CD4-positive, alpha-beta memory T cell (primary cell): ENCODE data around the gene DNAH10. TPM values are rescaled to one million over a fixed set of nuclear protein-coding genes. Genes with fewer than 3 reads are reported as not detected.
A peak's percentile ranks its signal among the peaks of the same experiment; 100 is the strongest.

Source experiments
- CTCF ChIA-PET: fragments of 350-600 bp; sonication (Branson Sonifier 250); formaldehyde crosslinking; loops from one replicate; lab custom pipeline; 2021; ENCODE audit warnings: inconsistent platforms; ENCODE audit not compliant: partially characterized antibody; lab: Charles Lee
- POLR2A ChIA-PET: fragments of 350-600 bp; sonication (Branson Sonifier 250); formaldehyde crosslinking; loops from one replicate; lab custom pipeline; 2021; ENCODE audit not compliant: partially characterized antibody; lab: Charles Lee
- DNase-seq, 5 donors: peaks; one replicate each; pipeline versions ENCODE4 v3.0.0 to v3.0.0-alpha.2; 2020 to 2022; ENCODE audit warnings: mixed read lengths in 1 of 5
- H3K27ac ChIP-seq: one replicate; pipeline ENCODE4 v1.7.0; 2013; ENCODE audit warnings: low read depth, low read length
- H3K27me3 ChIP-seq: 2 replicates; pipeline ENCODE4 v1.7.0; 2013; ENCODE audit warnings: mild to moderate bottlenecking, low read length, moderate library complexity; ENCODE audit not compliant: insufficient read depth
- H3K36me3 ChIP-seq: 2 replicates; pipeline ENCODE4 v1.7.0; 2013; ENCODE audit warnings: mild to moderate bottlenecking, low read length, moderate library complexity; ENCODE audit not compliant: insufficient read depth
- H3K4me1 ChIP-seq: 2 replicates; pipeline ENCODE4 v1.7.0; 2013; ENCODE audit warnings: mild to moderate bottlenecking, low read length, moderate library complexity; ENCODE audit not compliant: insufficient read depth
- H3K4me3 ChIP-seq, 2 donors: one replicate each; pipeline ENCODE4 v1.7.0; 2013; ENCODE audit warnings: low read length in 2 of 2, mild to moderate bottlenecking in 1 of 2
- H3K9me3 ChIP-seq, 2 donors: one replicate each; pipeline ENCODE4 v1.7.0; 2013; ENCODE audit warnings: low read length in 2 of 2, control low read depth in 1 of 2; ENCODE audit not compliant: control insufficient read depth in 1 of 2
- H3K27ac Mint-ChIP-seq, 7 donors: one replicate each; pipeline ENCODE4 v1.8.0; 2020 to 2021; ENCODE audit warnings: mixed read lengths in 7 of 7, mild to moderate bottlenecking in 6 of 7, inconsistent platforms in 3 of 7, moderate library complexity in 3 of 7
- H3K27me3 Mint-ChIP-seq, 2 donors: one replicate each; pipeline ENCODE4 v1.8.0; 2020 to 2021; ENCODE audit warnings: mixed read lengths in 2 of 2
- H3K36me3 Mint-ChIP-seq, 2 donors: one replicate each; pipeline ENCODE4 v1.8.0; 2020 to 2021; ENCODE audit warnings: mixed read lengths in 2 of 2, inconsistent platforms in 1 of 2, mild to moderate bottlenecking in 1 of 2
- H3K4me1 Mint-ChIP-seq, 4 donors: one replicate each; pipeline ENCODE4 v1.8.0; 2020 to 2021; ENCODE audit warnings: mixed read lengths in 4 of 4, mild to moderate bottlenecking in 1 of 4
- H3K4me3 Mint-ChIP-seq, 8 donors: one replicate each; pipeline ENCODE4 v1.8.0; 2020 to 2021; ENCODE audit warnings: mixed read lengths in 8 of 8, mild to moderate bottlenecking in 7 of 8, moderate library complexity in 6 of 8, inconsistent platforms in 3 of 8
- H3K9me3 Mint-ChIP-seq, 8 donors: one replicate each; pipeline ENCODE4 v1.8.0; 2020 to 2021; ENCODE audit warnings: mixed read lengths in 8 of 8, mild to moderate bottlenecking in 5 of 8, inconsistent platforms in 3 of 8, moderate library complexity in 1 of 8
- intact Hi-C: fragments of 100-400 bp; cut with micrococcal nuclease; formaldehyde crosslinking; loops from one replicate; pipeline ENCODE4 v1.15.1; 2023
- polyA plus RNA-seq, 2 donors: library from polyadenylated mRNA; unstranded; fragments of 300-500 nt; fragmentation: Illumina TruSeq; gene quantifications; one replicate each; pipeline ENCODE4 v1.2.3, GENCODE V29; 2021
- total RNA-seq, 2 experiments: library from RNA; stranded (reverse); gene quantifications; one replicate each; pipeline ENCODE4 v1.2.3, GENCODE V29; 2021

Gene DNAH10
- total and polyA plus RNA-seq, 4 experiments from 2014 or later: 0.06 to 0.08 (median 0.06) TPM; not detected in 1

DNA sequence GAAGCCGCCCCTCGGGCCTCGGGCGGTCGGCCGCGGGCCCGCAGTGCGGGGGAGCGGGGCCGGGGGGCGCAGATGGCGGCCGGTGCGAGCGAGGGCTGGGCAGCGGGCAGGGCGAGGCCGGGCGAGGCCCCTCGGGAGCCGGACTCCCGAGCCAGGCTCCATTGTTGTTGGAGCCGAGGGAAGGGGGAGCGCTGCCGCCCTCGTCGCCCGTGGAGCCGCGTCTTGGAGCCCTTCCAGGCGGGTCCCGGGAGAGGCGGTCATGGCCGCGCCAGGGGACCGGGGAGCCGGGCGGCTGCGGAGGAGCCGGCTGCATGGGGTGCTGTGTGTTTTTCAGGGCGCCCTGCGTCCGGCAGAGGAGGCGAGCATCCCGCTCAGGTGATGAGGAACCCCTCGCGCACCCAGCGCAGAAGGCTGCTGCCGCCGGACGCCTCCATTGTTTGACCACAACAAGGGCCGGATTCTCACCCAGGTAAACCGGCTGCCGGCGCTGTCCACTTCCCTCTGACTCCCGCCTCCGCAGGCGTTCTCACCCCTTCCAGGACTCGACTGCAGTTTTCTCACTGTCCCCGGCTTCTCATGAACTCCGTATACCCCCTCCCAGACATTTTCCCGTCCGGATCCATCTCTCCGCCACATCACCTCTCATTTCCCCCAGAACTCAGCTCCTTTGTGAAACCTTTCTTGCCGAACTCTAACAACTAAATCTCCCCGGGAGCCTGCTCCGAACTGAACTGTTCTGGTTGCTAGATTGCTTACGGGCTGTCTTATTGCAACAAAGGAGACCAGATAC lies 211.6 kb downstream of the DNAH10 start:
- Mint-ChIP-seq H3K36me3 (peaks cover 8 to 21% of the 10 kb centered on the region in 2 donors), H3K4me3 (peak overlapping the region; percentile 82 to 97 (median 90)), H3K27me3 (no peaks in the 10 kb centered on the region), H3K27ac (peak overlapping the region; percentile 86 to 95 (median 91)), H3K9me3 (no peaks in the 10 kb centered on the region), H3K4me1 (peaks cover 25 to 44% (median 30%) of the 10 kb centered on the region in 4 donors)
- CTCF ChIA-PET: interaction anchor here (1.1 kb wide), 1 partner anchor 69 kb away, joined by 3 read pairs; no protein-coding TSS in a partner anchor
- Histone ChIP-seq H3K36me3 (peaks cover 3% of the 10 kb centered on the region), H3K27me3 (no peaks in the 10 kb centered on the region), H3K27ac (peak overlapping the region; percentile 28), H3K9me3 (no peaks in the 10 kb centered on the region), H3K4me3 (peak overlapping the region; percentile 2 to 40), H3K4me1 (peaks cover 21% of the 10 kb centered on the region)
- POLR2A ChIA-PET: interaction anchor here (1.1 kb wide), 1 partner anchor 13 kb away, joined by 3 read pairs; no protein-coding TSS in a partner anchor
- peak; percentile 16 to 40 (median 26) for DNase-seq
- intact Hi-C loops: loop anchor here (2.0 to 5.0 kb wide), 3 partner anchors 35 to 741 kb away; partner anchors contain the start of genes MPHOSPH9, MTRFR and NCOR2

DNA sequence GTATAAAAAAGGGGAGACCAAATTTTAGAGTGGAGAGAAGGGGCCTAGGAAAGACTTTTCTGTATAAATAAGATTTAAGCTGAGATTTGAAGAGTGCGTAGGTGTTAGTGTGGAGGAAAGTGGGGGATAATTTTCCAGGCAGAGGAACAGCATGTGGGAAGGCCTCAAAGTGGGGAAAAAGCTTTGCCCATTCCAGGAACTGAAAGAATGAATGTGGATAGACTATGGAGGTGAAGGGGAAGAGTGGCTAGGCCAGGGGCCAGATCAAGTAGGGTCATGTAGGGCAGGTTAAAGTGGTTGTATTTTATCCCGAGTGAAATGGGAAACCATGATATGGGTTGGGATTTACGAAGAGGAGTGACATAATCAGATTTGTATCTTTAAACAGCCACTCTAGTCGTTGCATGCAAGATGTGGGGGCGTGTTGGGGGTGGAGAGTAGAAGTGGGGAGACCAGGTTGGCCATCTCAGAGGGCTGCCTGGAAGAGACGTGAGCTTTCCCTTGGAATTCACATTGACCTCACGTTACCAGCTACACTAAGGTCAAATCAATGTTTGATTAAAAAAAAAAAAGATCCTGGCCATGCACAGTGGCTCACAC lies 214.2 kb downstream of the DNAH10 start:
- Mint-ChIP-seq H3K4me3 (no peak overlapping the region), H3K4me1 (peaks cover 18 to 25% (median 21%) of the 10 kb centered on the region in 4 donors), H3K36me3 (peaks cover 8 to 21% of the 10 kb centered on the region in 2 donors), H3K27ac (peak overlapping the region in 1 of 7 donors; percentile 1), H3K27me3 (no peaks in the 10 kb centered on the region), H3K9me3 (no peaks in the 10 kb centered on the region)
- Histone ChIP-seq H3K9me3 (no peaks in the 10 kb centered on the region), H3K27me3 (no peaks in the 10 kb centered on the region), H3K4me3 (no peak overlapping the region), H3K27ac (no peak overlapping the region), H3K36me3 (peaks cover 6% of the 10 kb centered on the region), H3K4me1 (peaks cover 17% of the 10 kb centered on the region)
- ChIA-PET CTCF (interaction anchor here (1.1 to 1.5 kb wide), 5 partner anchors 11 to 71 kb away, joined by 3 to 10 read pairs (median 3); no protein-coding TSS in a partner anchor), POLR2A (no interaction called here)
- DNase-seq: no peak
- intact Hi-C loops: no loop called here

DNA sequence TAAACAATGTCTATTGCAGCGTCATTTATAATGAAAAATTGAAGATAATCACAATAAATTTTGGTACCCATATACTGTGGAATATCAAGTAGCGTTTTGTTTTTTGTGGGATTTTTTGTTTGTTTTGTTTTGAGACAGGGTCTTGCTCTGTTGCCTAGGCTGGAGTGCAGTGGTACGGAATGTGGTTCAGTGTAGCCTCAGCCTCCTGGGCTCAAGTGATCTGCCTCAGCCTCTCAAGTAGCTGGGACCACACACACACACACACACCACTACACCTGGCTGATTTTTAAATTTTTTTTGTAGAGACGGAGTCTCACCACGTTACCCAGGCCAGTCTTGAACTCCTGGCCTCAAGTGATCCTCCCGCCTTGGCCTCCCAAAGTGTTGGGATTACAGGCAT lies 217.5 kb downstream of the DNAH10 start:
- Histone ChIP-seq H3K27ac (no peak overlapping the region), H3K4me1 (peaks cover 3% of the 10 kb centered on the region), H3K36me3 (peaks cover 6% of the 10 kb centered on the region), H3K9me3 (no peaks in the 10 kb centered on the region), H3K4me3 (no peak overlapping the region), H3K27me3 (no peaks in the 10 kb centered on the region)
- no peak overlapping the region for H3K27ac Mint-ChIP-seq
- DNase-seq: no peak
- ChIA-PET CTCF (no interaction called here), POLR2A (no interaction called here)
- H3K4me1 Mint-ChIP-seq: peaks cover 13 to 25% (median 17%) of the 10 kb centered on the region in 4 donors
- no peaks in the 10 kb centered on the region for H3K27me3 Mint-ChIP-seq
- H3K36me3 Mint-ChIP-seq: peaks cover 8 to 23% of the 10 kb centered on the region in 2 donors
- H3K4me3 Mint-ChIP-seq: no peak overlapping the region
- intact Hi-C loops: no loop called here
- no peaks in the 10 kb centered on the region for H3K9me3 Mint-ChIP-seq

DNA sequence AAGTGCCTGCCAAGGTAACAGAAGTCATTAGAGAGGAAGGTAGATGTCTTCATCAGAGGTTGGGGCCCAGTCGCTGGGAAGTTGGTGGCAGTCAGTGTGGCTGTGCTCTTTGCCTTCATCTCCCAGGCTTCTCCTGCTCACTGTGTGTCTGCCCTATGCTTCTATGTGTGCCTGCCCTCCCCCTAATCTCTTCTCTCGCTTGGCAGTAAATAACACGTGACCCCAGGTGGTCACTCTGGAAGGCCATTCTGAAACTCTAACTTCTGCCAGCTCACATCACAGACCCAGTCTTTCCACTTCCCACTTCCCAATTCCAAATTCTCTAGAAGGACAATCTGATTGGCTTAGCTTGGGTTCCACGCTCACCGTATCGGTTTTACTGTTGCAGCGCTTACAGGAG lies 220.2 kb downstream of the DNAH10 start:
- Histone ChIP-seq H3K4me1 (no peaks in the 10 kb centered on the region), H3K9me3 (no peaks in the 10 kb centered on the region), H3K27me3 (no peaks in the 10 kb centered on the region), H3K36me3 (peaks cover 6% of the 10 kb centered on the region), H3K4me3 (no peak overlapping the region), H3K27ac (no peak overlapping the region)
- intact Hi-C loops: loop anchor here (5.0 kb wide), 2 partner anchors 180 to 220 kb away; partner anchors contain the start of gene DNAH10
- H3K4me1 Mint-ChIP-seq: peaks cover 12 to 20% (median 15%) of the 10 kb centered on the region in 4 donors
- no peak for DNase-seq
- H3K27ac Mint-ChIP-seq: peak overlapping the region in 2 of 7 donors; percentile 9 to 17
- ChIA-PET CTCF (interaction anchor here (2.5 to 8.2 kb wide), 2 partner anchors 72 to 77 kb away, joined by 16 to 117 read pairs; no protein-coding TSS in a partner anchor), POLR2A (no interaction called here)
- peaks cover 3 to 18% of the 10 kb centered on the region in 2 donors for H3K36me3 Mint-ChIP-seq
- no peak overlapping the region for H3K4me3 Mint-ChIP-seq
- H3K27me3 Mint-ChIP-seq: no peaks in the 10 kb centered on the region
- no peaks in the 10 kb centered on the region for H3K9me3 Mint-ChIP-seq

DNA sequence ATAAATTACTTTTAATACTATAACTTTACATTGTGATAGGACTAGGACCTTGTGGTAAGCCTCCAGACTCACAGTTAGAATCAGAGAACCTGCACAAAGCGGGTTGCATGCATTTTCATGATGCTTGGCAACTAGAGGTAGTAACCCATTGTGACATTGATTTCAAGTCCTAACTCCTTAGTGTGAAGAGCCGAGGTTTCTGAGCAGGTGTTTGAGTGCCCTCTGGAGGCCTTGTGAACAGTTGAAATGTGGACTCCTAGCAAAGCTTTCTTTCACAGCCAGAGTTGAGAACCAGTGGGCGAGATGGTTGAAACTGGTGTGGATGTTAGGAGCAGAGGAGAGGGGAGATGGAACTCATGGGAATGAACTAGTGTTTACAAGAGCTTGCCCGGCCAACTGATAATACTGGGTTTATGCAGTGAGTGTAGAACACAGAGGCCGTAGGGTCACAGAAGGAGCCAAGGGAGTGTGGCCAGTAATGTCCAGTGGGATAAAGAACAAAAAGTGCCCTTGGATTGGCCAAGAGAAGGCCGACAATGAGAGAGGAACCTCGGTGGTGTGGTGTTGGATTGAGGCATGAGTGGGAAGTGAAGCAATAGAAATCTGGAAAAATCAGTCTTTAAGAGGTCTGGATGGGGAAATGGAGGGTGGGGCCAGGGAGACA lies 221.9 kb downstream of the DNAH10 start:
- peak overlapping the region in 1 of 7 donors; percentile 81 for H3K27ac Mint-ChIP-seq
- Histone ChIP-seq H3K27me3 (no peaks in the 10 kb centered on the region), H3K9me3 (no peaks in the 10 kb centered on the region), H3K4me1 (no peaks in the 10 kb centered on the region), H3K36me3 (peaks cover 4% of the 10 kb centered on the region), H3K4me3 (no peak overlapping the region), H3K27ac (no peak overlapping the region)
- POLR2A ChIA-PET: no interaction called here
- no peaks in the 10 kb centered on the region for H3K9me3 Mint-ChIP-seq
- CTCF ChIA-PET: interaction anchor here (1.0 to 8.2 kb wide), 9 partner anchors 8 to 84 kb away, joined by 3 to 117 read pairs (median 5); no protein-coding TSS in a partner anchor
- H3K4me3 Mint-ChIP-seq: no peak overlapping the region
- no peaks in the 10 kb centered on the region for H3K27me3 Mint-ChIP-seq
- peak; percentile 45 to 55 (median 54) for DNase-seq
- H3K4me1 Mint-ChIP-seq: peaks cover 14 to 21% (median 15%) of the 10 kb centered on the region in 4 donors
- intact Hi-C loops: loop anchor here (1.0 to 5.0 kb wide), 3 partner anchors 79 to 222 kb away; partner anchors contain the start of gene DNAH10
- peaks cover 13 to 29% of the 10 kb centered on the region in 2 donors for H3K36me3 Mint-ChIP-seq

DNA sequence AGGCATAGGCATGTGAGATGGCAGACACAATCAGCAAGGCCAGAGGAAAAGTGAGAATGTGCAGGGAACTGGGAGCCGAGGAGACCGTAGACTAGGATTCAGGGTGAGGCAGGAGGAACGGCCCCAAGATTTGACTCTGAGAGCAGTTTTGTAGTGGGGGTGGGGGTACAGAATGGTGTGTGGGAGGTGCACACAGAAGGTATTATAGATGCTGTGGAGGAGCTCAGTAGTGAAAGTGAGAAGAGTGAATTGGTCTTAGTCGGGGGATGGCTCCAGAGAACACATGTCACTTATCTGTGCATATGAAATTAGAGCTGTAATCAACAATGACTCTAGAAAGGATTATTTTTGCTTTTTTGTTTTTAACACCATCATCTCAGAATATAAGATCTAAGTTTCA lies 222.8 kb downstream of the DNAH10 start:
- no peak for DNase-seq
- Mint-ChIP-seq H3K4me3 (no peak overlapping the region), H3K9me3 (no peaks in the 10 kb centered on the region), H3K4me1 (peaks cover 15 to 24% (median 18%) of the 10 kb centered on the region in 4 donors), H3K27me3 (no peaks in the 10 kb centered on the region), H3K36me3 (peaks cover 21 to 39% of the 10 kb centered on the region in 2 donors), H3K27ac (peak overlapping the region in 2 of 7 donors; percentile 67 to 74)
- CTCF ChIA-PET: interaction anchor here (0.9 to 8.2 kb wide), 11 partner anchors 11 to 84 kb away, joined by 3 to 117 read pairs (median 5); no protein-coding TSS in a partner anchor
- Histone ChIP-seq H3K4me1 (no peaks in the 10 kb centered on the region), H3K27me3 (no peaks in the 10 kb centered on the region), H3K4me3 (no peak overlapping the region), H3K36me3 (peaks cover 13% of the 10 kb centered on the region), H3K9me3 (no peaks in the 10 kb centered on the region), H3K27ac (no peak overlapping the region)
- POLR2A ChIA-PET: no interaction called here
- intact Hi-C loops: loop anchor here (1.0 to 5.0 kb wide), 3 partner anchors 80 to 223 kb away; partner anchors contain the start of gene DNAH10
